GM18951 (cell line): ENCODE results near the gene ZNF394.
"Not testable (repeated sequence)": the region's sequence is repeated elsewhere in the genome, so short reads cannot be mapped to it uniquely, and the experiment has no call there.

ENCODE experiments used
- POLR2A ChIP-seq: IDR thresholded peaks from 4 replicates; pipeline ENCODE4 v1.6.1; 2011; ENCODE audit warnings: mild to moderate bottlenecking; ENCODE audit not compliant: insufficient read length, insufficient read depth; ENCODE audit errors: extremely low read depth
- in situ Hi-C: fragments of 300-500 bp; cut with MboI; formaldehyde crosslinking; loops from one replicate; pipeline ENCODE4 v1.12.0; 2022; ENCODE audit warnings: low sequenced_read_pairs, mixed read lengths, inconsistent platforms; ENCODE audit not compliant: unreplicated experiment

ZNF394 gene

DNA sequence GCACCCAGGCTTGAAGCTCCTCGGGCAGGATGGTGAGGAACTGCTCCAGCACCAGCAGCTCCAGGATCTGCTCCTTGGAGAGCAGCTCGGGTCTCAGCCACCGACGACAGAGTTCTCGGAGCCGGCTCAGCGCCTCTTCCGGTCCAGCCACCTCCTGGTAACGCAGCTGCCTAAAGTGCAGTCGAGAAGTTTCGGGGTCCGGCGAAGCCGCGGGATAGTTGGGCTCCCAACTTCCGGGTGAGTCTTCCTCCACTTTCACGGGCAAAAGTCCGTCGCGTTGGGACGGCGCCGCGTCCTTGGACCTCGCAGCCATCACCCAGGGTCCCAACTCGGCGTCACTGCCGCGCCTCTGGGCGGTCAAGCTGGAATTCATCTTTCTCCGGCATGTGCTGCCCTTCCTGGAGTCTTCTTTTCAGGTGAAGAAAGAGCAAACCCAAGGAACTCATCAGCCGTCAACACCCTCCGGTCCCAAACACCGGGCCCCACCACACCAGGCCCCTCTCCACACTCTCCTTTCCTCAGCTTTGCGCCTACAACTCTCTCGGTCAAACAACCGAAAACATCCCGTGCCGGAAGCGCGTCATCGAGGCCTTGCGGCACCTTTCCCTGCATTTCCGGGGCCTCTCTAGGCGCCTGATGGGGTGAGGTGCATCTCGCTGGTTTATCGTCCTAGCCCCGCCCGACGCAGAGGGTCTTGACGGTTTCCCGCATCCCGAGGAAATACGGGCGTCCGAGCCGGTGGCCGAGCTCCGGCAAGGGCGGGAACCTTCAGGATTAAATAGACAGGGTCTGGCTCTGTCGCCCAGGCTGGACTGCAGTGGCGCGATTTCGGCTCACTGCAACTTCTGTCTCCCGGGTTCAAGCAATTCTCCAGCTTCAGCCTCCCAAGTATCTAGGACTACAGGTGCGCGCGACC lies at the start of gene ZNF394:
TSS of gene ZNF394 (minus strand) at position 561 of the 916 bp plus-strand sequence. CDS start at position 373, 188 bp downstream.
- TF ChIP-seq POLR2A: peak; percentile 69
- in situ Hi-C loops: no loop called here

DNA sequence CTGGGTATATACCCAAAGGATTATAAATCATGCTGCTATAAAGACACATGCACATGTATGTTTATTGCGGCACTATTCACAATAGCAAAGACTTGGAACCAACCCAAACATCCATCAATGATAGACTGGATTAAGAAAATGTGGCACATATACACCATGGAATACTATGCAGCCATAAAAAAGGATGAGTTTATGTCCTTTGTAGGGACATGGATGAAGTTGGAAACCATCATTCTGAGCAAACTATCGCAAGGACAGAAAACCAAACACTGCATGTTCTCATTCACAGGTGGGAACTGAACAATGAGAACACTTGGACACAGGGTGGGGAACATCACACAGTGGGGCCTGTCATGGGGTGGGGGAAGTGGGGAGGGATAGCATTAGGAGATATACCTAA lies 49.5 kb upstream of the ZNF394 start:
- in situ Hi-C loops: not testable (repeated sequence)

DNA sequence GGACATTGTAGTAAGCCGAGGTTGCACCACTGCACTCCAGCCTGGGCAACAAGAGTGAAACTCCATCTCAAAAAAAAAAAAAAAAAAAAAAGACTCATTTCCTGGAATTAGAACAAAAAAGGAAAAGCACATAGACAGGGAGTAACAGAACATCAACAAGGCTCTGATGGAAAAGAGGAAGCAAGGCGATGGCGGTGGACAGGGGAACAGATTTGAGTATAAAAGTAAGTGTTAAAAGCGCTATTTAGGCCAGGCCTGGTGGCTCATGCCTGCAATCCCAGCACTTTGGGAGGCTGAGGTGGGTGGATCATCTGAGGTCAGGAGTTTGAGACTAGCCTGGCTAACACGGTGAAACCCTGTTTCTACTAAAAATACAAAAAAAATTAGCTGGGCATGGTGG lies 45.2 kb upstream of the ZNF394 start:
- in situ Hi-C loops: not testable (repeated sequence)

DNA sequence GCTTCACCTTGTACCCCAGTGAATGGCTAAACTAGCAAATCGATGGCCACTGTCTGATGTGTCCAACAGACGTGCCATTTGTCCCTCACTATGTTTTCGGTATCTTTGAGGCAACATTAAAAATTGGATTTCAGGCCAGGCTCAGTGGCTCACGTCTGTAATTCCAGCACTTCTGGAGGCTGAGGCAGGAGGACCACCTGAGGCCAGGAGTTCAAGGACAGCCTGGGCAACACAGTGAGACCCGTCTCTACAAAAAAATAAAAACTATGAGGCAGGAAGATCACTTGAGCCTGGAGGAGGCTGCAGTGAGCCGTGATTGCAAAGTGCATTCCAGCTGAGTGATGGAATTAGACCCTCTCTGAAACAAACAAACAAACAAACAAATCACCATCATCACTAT lies 43.8 kb upstream of the ZNF394 start:
- in situ Hi-C loops: no loop called here
- no peak for TF ChIP-seq POLR2A

DNA sequence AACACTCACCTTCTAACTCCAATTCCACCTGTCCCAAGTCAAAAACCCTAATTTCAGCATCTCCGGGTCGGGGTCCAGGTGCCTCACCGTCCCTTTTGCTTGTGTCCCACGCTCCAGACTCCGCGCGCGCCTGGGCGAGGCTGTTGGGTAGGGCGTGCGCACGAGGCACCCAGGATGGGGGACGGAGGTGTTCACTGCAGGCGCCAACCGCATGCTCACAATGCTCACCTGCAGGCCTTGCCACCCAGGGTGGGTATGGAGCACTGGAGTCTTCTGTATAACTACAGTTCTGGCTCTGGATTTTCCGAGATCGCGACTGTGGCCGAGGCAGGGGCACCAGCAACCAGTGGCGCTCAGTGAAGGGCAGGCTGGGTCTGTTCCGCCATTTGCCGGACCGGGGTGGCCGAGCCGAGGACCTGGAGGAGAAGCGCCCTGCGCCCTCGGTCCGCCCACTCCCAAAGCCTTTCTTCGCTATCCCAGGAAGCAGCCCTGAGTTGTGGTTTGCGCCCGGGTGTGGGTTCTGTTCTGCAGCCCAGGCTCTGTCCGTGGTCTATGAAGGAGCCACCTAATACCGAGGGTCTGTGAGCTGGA lies 43.1 kb upstream of the ZNF394 start:
- in situ Hi-C loops: no loop called here
- TF ChIP-seq POLR2A: no peak

DNA sequence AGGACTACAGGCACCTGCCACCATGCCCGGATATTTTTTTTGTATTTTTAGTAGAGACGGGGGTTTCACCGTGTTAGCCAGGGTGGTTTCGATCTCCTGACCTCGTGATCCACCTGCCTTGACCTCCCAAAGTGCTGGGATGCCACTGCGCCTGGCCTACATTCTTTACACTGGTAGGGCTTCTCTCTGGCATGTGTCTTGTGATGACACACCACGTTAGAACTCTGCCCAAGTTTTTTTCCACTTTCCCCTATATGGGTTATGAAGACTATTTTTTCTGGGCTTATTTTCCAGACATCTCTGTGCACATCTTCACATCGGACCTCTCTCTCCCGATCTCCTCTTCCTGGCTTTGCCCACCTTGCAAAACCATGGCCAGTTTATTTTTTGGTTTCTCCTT lies 41.1 kb upstream of the ZNF394 start:
- TF ChIP-seq POLR2A: no peak

DNA sequence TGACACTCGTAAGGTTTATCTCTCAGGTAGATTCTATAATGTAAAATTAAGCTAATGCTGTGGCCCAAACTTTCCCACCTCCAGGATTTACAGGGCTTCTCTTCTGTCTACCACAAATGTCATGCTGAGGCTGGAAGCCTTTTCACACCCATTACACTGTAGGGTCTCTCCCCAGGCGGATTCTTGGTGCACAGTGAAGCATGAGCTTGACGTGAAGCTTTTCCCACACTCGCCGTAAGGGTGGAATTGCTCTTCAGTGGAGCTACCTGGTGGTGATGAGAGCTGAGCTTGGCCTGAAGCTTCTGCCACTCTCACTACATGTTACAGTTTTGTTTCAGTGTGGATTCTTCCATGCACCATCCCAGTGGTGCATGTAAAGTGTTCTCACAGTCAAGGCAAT lies 40.5 kb upstream of the ZNF394 start:
- in situ Hi-C loops: no loop called here
- TF ChIP-seq POLR2A: no peak

More for the DNA sequence above, 41.1 kb upstream of the ZNF394 start:
- in situ Hi-C loops: no loop called here

DNA sequence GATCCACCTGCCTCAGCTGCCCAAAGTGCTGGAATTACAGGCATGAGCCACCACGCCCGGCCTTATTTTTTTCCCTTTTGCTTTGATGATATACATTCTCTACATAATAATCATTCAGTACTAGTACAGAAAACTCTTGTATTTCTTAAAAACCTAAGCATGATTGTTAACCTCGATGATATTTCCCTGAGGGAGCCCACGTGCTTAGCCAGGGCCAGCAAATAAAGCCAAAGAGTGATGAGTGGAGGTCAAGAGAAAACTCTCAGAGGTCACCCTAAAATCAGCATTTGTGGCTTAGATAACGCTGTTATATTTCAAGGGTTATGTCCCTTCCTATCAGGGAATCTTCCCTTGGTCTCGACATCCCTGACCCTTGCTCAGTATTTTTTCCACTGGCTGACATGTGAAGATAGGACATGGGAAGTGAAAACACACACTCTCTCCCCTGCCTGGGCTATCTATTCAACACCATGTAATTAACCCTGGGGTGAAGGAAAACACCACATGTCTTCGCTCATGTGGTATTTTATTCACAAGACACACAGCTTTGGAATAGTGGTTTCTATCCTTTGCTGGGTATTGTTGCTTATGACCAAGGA lies 39.2 kb upstream of the ZNF394 start:
- TF ChIP-seq POLR2A: no peak
- in situ Hi-C loops: no loop called here

DNA sequence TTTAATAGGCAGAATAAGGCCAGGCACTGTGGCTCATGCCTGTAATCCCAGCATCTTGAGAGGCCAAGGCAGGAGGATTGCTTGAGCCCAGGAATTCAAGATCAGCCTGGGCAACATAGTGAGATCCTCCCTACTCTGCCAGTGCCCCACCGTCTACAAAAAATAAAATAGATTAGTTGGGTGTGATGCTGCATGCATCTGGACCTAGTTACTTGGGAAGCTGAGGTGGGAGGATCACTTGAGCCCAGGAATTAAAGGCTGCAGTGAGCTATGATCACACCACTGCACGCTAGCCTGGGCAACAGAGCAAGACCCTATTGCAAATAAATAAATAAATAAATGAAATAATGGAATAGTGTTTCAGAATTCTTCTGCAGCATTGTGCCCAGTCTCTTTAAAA lies 35.6 kb upstream of the ZNF394 start:
- in situ Hi-C loops: no loop called here
- TF ChIP-seq POLR2A: no peak

DNA sequence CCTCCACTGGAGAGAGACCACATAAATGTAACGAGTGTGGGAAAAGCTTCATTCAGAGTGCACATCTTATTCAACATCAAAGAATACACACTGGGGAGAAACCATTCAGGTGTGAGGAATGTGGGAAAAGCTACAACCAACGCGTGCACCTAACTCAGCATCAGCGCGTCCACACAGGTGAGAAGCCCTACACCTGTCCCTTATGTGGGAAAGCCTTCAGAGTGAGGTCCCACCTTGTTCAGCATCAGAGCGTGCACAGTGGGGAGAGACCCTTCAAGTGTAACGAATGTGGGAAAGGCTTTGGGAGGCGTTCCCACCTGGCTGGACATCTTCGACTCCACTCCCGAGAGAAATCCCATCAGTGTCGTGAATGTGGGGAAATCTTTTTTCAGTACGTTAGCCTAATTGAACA lies 31.3 kb upstream of the ZNF394 start:
- no peak for TF ChIP-seq POLR2A
- in situ Hi-C loops: no loop called here

DNA sequence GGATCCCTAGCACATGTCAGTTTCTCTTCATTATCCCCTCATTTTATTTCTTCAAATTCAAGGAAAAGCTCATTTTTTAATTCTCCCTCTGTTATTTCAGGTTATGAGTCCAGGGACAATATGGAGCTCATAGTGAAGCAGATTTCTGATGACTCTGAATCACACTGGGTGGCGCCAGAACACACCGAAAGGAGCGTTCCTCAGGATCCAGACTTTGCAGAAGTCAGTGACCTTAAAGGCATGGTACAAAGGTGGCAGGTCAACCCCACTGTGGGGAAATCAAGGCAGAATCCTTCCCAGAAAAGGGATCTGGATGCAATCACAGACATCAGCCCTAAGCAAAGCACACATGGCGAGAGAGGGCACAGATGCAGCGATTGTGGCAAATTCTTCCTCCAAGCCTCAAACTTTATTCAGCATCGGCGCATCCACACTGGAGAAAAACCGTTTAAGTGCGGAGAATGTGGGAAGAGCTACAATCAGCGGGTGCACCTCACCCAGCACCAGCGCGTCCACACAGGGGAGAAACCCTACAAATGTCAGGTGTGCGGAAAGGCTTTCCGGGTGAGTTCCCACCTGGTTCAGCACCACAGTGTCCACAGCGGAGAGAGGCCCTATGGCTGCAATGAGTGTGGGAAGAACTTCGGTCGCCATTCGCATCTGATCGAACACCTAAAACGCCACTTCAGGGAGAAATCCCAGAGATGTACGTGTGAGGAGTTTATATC lies 25.8 kb upstream of the ZNF394 start:
- no peak for TF ChIP-seq POLR2A
- in situ Hi-C loops: no loop called here

DNA sequence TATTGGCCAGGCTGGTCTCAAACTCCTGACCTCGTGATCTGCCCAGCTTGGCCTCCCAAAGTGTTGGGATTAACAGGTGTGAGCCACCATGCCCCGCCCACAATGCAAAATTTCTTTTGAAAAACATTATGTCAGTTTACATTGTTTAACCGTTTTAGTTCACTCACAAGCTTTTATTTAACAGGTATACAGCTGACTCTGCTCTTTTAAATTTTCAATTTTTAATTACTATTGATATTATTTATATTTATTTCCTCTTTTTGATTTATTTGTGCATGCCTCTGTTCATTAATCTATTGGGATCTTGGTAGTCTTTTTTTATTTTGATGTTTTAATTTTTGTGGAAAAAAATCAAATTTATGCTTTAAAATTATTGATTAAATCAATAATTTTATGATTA lies 21.3 kb upstream of the ZNF394 start:
- in situ Hi-C loops: no loop called here
- TF ChIP-seq POLR2A: no peak

DNA sequence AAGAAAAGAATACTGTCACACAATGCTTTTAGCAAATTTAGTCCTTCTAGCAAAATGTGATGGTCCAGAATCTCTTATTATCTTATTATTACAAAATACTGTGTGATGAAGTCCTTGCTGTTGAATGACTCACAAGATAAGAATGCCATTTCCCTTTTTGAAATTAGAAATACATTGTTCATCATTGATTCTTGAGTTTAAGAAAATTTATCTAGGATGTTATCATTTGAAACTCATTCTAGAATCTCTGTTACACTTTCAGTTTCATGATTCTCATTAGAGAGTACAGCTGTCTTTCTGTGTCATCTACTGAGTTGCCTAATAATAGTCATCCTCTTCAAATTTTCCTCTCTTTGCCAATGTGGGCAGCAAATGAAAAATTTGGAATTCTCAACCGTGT lies 14.0 kb upstream of the ZNF394 start:
- no peak for TF ChIP-seq POLR2A
- in situ Hi-C loops: no loop called here

DNA sequence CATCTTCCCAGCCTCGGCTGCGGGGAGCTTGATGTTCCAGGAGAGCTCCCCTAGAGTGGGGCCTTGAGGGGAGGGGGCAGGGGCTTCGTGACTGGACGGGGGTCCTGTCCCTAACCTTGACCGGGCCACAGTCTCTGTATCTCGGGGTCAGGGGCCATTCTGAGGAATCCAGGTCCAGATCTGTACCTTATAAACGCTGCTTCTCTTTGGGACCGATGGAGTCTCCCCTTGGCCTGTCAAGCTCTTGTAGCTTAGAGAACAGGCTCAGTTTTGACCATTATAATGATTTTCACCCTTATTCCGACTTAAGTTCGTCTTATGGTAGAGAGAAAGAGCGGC lies 5.2 kb upstream of the ZNF394 start:
- in situ Hi-C loops: no loop called here

More for the DNA sequence above, 5.2 kb upstream of the ZNF394 start:
- no peak for TF ChIP-seq POLR2A
